Measurements from ENCODE around the gene ATP2B2.

Gene ATP2B2

GRCh38 chr3:10332481-10333348 is 172.7 kb downstream of the ATP2B2 start:
- no peak for DNase-seq (ENCODE audit: low read depth, low spot score)

- no peak for DNase-seq (ENCODE audit: low read depth, low spot score)
These were observed 174.1 kb downstream of the ATP2B2 start for GRCh38 chr3:10331320-10331719.

- DNase-seq (ENCODE audit: low read depth, low spot score) = no peak
These were observed 175.1 kb downstream of the ATP2B2 start for GRCh38 chr3:10330319-10330718.

- no peak for DNase-seq (ENCODE audit: low read depth, low spot score)
These were observed 175.8 kb downstream of the ATP2B2 start for GRCh38 chr3:10329495-10330015.

GRCh38 chr3:10328460-10329071 is 176.8 kb downstream of the ATP2B2 start:
- DNase-seq (ENCODE audit: low read depth, low spot score) = no peak

- no peak for DNase-seq (ENCODE audit: low read depth, low spot score)
These were observed 177.8 kb downstream of the ATP2B2 start for GRCh38 chr3:10327592-10327991.

- no peak for DNase-seq (ENCODE audit: low read depth, low spot score)
These were observed 183.1 kb downstream of the ATP2B2 start for GRCh38 chr3:10322352-10322710.

- DNase-seq (ENCODE audit: low read depth, low spot score) = no peak
These were observed 183.6 kb downstream of the ATP2B2 start for GRCh38 chr3:10321630-10322351.

- no peak for DNase-seq (ENCODE audit: low read depth, low spot score)
These were observed 185.1 kb downstream of the ATP2B2 start for GRCh38 chr3:10320320-10320677.

GRCh38 chr3:10319804-10320203 is 185.6 kb downstream of the ATP2B2 start:
- no peak for DNase-seq (ENCODE audit: low read depth, low spot score)

GRCh38 chr3:10319251-10319650 is 186.1 kb downstream of the ATP2B2 start:
- DNase-seq (ENCODE audit: low read depth, low spot score) = no peak

- DNase-seq (ENCODE audit: low read depth, low spot score) = no peak
These were observed 187.4 kb downstream of the ATP2B2 start for GRCh38 chr3:10317961-10318350.

GRCh38 chr3:10317311-10317960 is 187.9 kb downstream of the ATP2B2 start:
- DNase-seq (ENCODE audit: low read depth, low spot score) = no peak

GRCh38 chr3:10315771-10316344 is 189.5 kb downstream of the ATP2B2 start:
- DNase-seq (ENCODE audit: low read depth, low spot score) = no peak

GRCh38 chr3:10315101-10315500 is 190.3 kb downstream of the ATP2B2 start:
- DNase-seq (ENCODE audit: low read depth, low spot score) = no peak

- DNase-seq (ENCODE audit: low read depth, low spot score) = no peak
These were observed 192.5 kb downstream of the ATP2B2 start for GRCh38 chr3:10312861-10313260.

GRCh38 chr3:10312391-10312790 is 193.0 kb downstream of the ATP2B2 start:
- no peak for DNase-seq (ENCODE audit: low read depth, low spot score)

- no peak for DNase-seq (ENCODE audit: low read depth, low spot score)
These were observed 193.7 kb downstream of the ATP2B2 start for GRCh38 chr3:10311710-10312109.

GRCh38 chr3:10310578-10310977 is 194.8 kb downstream of the ATP2B2 start:
- DNase-seq (ENCODE audit: low read depth, low spot score) = no peak

- DNase-seq (ENCODE audit: low read depth, low spot score) = no peak
These were observed 195.7 kb downstream of the ATP2B2 start for GRCh38 chr3:10309736-10310135.

GRCh38 chr3:10308678-10309077 is 196.7 kb downstream of the ATP2B2 start:
- no peak for DNase-seq (ENCODE audit: low read depth, low spot score)

GRCh38 chr3:10306156-10306555 is 199.2 kb downstream of the ATP2B2 start:
- DNase-seq (ENCODE audit: low read depth, low spot score) = no peak

Measured in brain pericyte (primary cell).